Cardiac fibroblast (primary cell): Measurements from ENCODE around the gene LRRN4CL.

ENCODE experiments used
- DNase-seq, 2 donors: peaks; one replicate each; pipeline versions ENCODE4 v3.0.0 to v3.0.0-alpha.2; 2010; ENCODE audit warnings: low read depth in 2 of 2
- H3K4me3 ChIP-seq, 2 donors: replicated peaks in 1 of 2; 1 replicate in 1 of 2; 2 replicates in 1 of 2; pipeline ENCODE4 v1.5.1; 2011; ENCODE audit warnings: low read depth in 2 of 2, low read length in 2 of 2, mild to moderate bottlenecking in 2 of 2, moderate library complexity in 1 of 2
- CTCF ChIP-seq: IDR thresholded peaks from one replicate; pipeline ENCODE4 v1.5.1; 2011; ENCODE audit warnings: low read depth, mild to moderate bottlenecking, low read length, inconsistent platforms

The LRRN4CL gene

GRCh38 chr11:62712276-62712812, 23.0 kb upstream of the LRRN4CL start:
- H3K4me3 ChIP-seq, result no peak overlapping the region
- DNase-seq, result no peak
- TF ChIP-seq CTCF, result no peak

- no peak for TF ChIP-seq CTCF
- peak overlapping the region; percentile 37 to 47 for H3K4me3 ChIP-seq
- peak; percentile 46 to 48 for DNase-seq
Measured at GRCh38 chr11:62710001-62710345, 20.6 kb upstream of the LRRN4CL start.

GRCh38 chr11:62709247-62710000, 20.1 kb upstream of the LRRN4CL start:
- H3K4me3 ChIP-seq, result peak overlapping the region; percentile 50 to 51
- peak; percentile 99 for DNase-seq
- TF ChIP-seq CTCF, result no peak

GRCh38 chr11:62708793-62709192, 19.5 kb upstream of the LRRN4CL start:
- no peak for DNase-seq
- H3K4me3 ChIP-seq, result peak overlapping the region; percentile 50 to 51
- no peak for TF ChIP-seq CTCF

- H3K4me3 ChIP-seq, result peak overlapping the region in 1 of 2 donors; percentile 50
- TF ChIP-seq CTCF, result no peak
- DNase-seq, result no peak
Measured at GRCh38 chr11:62708392-62708791, 19.1 kb upstream of the LRRN4CL start.

- DNase-seq, result no peak
- H3K4me3 ChIP-seq, result peak within 1 kb of the TSS; percentile 37 to 40
- TF ChIP-seq CTCF, result no peak
Measured at GRCh38 chr11:62707277-62707861, 18.0 kb upstream of the LRRN4CL start, which contains the start of the genes BSCL2 and GNG3. BSCL2 (minus strand) TSS chr11:62707424; CDS start chr11:62707195, 229 bp downstream. GNG3 (plus strand) TSS chr11:62707676; CDS start chr11:62708296, 620 bp downstream.
